Activated B cell treated with CpG ODN at 0.5 μM for 24 hours (primary cell): ENCODE results near the gene HIVEP1. TPM values are rescaled to one million over a fixed set of nuclear protein-coding genes. Genes with fewer than 3 reads are reported as not detected.

Source experiments
- ATAC-seq: fragments of 200-7000 bp; cut with Tn5 transposase; one replicate; pipeline ENCODE4 v1.10.0; 2021; ENCODE audit warnings: low read depth, mild to moderate bottlenecking, moderate library complexity
- CTCF ChIA-PET: fragments of 350-600 bp; sonication (Branson Sonifier 250); formaldehyde crosslinking; loops from one replicate; lab custom pipeline; 2021; ENCODE audit warnings: antibody characterized with exemption; lab: Charles Lee
- POLR2A ChIA-PET: fragments of 350-600 bp; sonication (Branson Sonifier 250); formaldehyde crosslinking; loops from one replicate; lab custom pipeline; 2021; ENCODE audit warnings: antibody characterized with exemption; lab: Charles Lee
- DNase-seq: peaks from one replicate; pipeline ENCODE4 v3.0.0; 2022
- H3K27ac Mint-ChIP-seq: one replicate; pipeline ENCODE4 v1.8.0; 2020; ENCODE audit warnings: mixed read lengths
- H3K27me3 Mint-ChIP-seq: one replicate; pipeline ENCODE4 v1.8.0; 2021; ENCODE audit warnings: mixed read lengths
- H3K36me3 Mint-ChIP-seq: one replicate; pipeline ENCODE4 v1.8.0; 2021; ENCODE audit warnings: low read depth, mixed read lengths
- H3K4me1 Mint-ChIP-seq: one replicate; pipeline ENCODE4 v1.8.0; 2021; ENCODE audit warnings: mixed read lengths
- H3K4me3 Mint-ChIP-seq: one replicate; pipeline ENCODE4 v1.8.0; 2020; ENCODE audit warnings: mild to moderate bottlenecking, mixed read lengths
- H3K9me3 Mint-ChIP-seq: one replicate; pipeline ENCODE4 v1.8.0; 2020; ENCODE audit warnings: mixed read lengths
- CTCF ChIP-seq: fragments of 200-600 bp; IDR thresholded peaks from one replicate; pipeline ENCODE4 v1.8.0; 2022; ENCODE audit warnings: antibody characterized with exemption, mild to moderate bottlenecking
- intact Hi-C: fragments of 100-400 bp; cut with micrococcal nuclease; formaldehyde crosslinking; loops from one replicate; pipeline ENCODE4 v1.15.1; 2024
- total RNA-seq: library from RNA; stranded (reverse); gene quantifications from 2 replicates; pipeline ENCODE4 v1.2.3, GENCODE V29; 2022

The HIVEP1 gene
- total RNA-seq, 1 donor from 2014 or later: 91.0 TPM

- intact Hi-C loops: loop anchor here (5.0 kb wide), 1 partner anchor 34 kb away; no protein-coding TSS in a partner anchor
- Mint-ChIP-seq H3K9me3 (no peaks in the 10 kb centered on the region), H3K4me1 (peaks cover 69% of the 10 kb centered on the region), H3K27me3 (no peaks in the 10 kb centered on the region), H3K27ac (peak overlapping the region; percentile 83), H3K36me3 (peaks cover 39% of the 10 kb centered on the region), H3K4me3 (peak overlapping the region; percentile 44)
- ATAC-seq (no peak), DNase-seq (no peak)
- ChIA-PET POLR2A (interaction anchor here (0.8 to 2.3 kb wide), 4 partner anchors 51 to 103 kb away, joined by 3 to 7 read pairs (median 3); no protein-coding TSS in a partner anchor), CTCF (no interaction called here)
- TF ChIP-seq CTCF: no peak
Measured at GRCh38 chr6:12116264-12116800, 104.2 kb downstream of the HIVEP1 start.

GRCh38 chr6:12116978-12117377 is 104.9 kb downstream of the HIVEP1 start:
- H3K27me3 Mint-ChIP-seq: no peaks in the 10 kb centered on the region
- H3K4me3 Mint-ChIP-seq: no peak overlapping the region
- ChIA-PET CTCF (no interaction called here), POLR2A (interaction anchor here (0.7 kb wide), 1 partner anchor 107 kb away, joined by 5 read pairs; no protein-coding TSS in a partner anchor)
- no peak for ATAC-seq
- H3K4me1 Mint-ChIP-seq: peaks cover 71% of the 10 kb centered on the region
- H3K9me3 Mint-ChIP-seq: no peaks in the 10 kb centered on the region
- no peak for DNase-seq
- H3K36me3 Mint-ChIP-seq: peaks cover 42% of the 10 kb centered on the region
- intact Hi-C loops: loop anchor here (5.0 kb wide), 1 partner anchor 35 kb away; no protein-coding TSS in a partner anchor
- no peak overlapping the region for H3K27ac Mint-ChIP-seq
- TF ChIP-seq CTCF: no peak

- H3K4me1 Mint-ChIP-seq: peaks cover 58% of the 10 kb centered on the region
Measured at GRCh38 chr6:12118607-12119006, 106.5 kb downstream of the HIVEP1 start.

GRCh38 chr6:12119085-12119588 is 107.0 kb downstream of the HIVEP1 start:
- POLR2A ChIA-PET: interaction anchor here (0.7 to 2.5 kb wide), 13 partner anchors 11 to 151 kb away, joined by 3 to 19 read pairs (median 4); partner anchors contain the start of gene HIVEP1

More at GRCh38 chr6:12118607-12119006, 106.5 kb downstream of the HIVEP1 start:
- Mint-ChIP-seq H3K9me3 (no peaks in the 10 kb centered on the region), H3K36me3 (peaks cover 55% of the 10 kb centered on the region), H3K27ac (peak overlapping the region; percentile 72), H3K4me3 (peak overlapping the region; percentile 35), H3K27me3 (no peaks in the 10 kb centered on the region)
- intact Hi-C loops: loop anchor here (1.0 to 5.0 kb wide), 6 partner anchors 14 to 107 kb away; no protein-coding TSS in a partner anchor
- no peak for DNase-seq
- no peak for ATAC-seq
- ChIA-PET POLR2A (interaction anchor here (0.6 to 2.5 kb wide), 13 partner anchors 12 to 405 kb away, joined by 3 to 19 read pairs (median 4); partner anchors contain the start of gene HIVEP1), CTCF (interaction anchor here (1.0 kb wide), 2 partner anchors 115 to 462 kb away, joined by 3 to 5 read pairs; no protein-coding TSS in a partner anchor)
- TF ChIP-seq CTCF: no peak

More at GRCh38 chr6:12119085-12119588, 107.0 kb downstream of the HIVEP1 start:
- ATAC-seq (peak; percentile 87), DNase-seq (no peak)
- peak overlapping the region; percentile 35 for H3K4me3 Mint-ChIP-seq
- H3K27me3 Mint-ChIP-seq: no peaks in the 10 kb centered on the region
- CTCF ChIA-PET: interaction anchor here (1.0 kb wide), 2 partner anchors 115 to 463 kb away, joined by 3 to 5 read pairs; no protein-coding TSS in a partner anchor
- peaks cover 53% of the 10 kb centered on the region for H3K4me1 Mint-ChIP-seq
- no peak for TF ChIP-seq CTCF
- intact Hi-C loops: loop anchor here (1.0 to 5.0 kb wide), 6 partner anchors 14 to 108 kb away; no protein-coding TSS in a partner anchor
- H3K27ac Mint-ChIP-seq: peak overlapping the region; percentile 72
- H3K36me3 Mint-ChIP-seq: peaks cover 59% of the 10 kb centered on the region
- H3K9me3 Mint-ChIP-seq: no peaks in the 10 kb centered on the region
